Colonic mucosa (tissue), 4 donors: Measurements from ENCODE around the gene RAB27B. TPM values are rescaled to one million over a fixed set of nuclear protein-coding genes. Genes with fewer than 3 reads are reported as not detected.

Experiments
- DNase-seq: peaks from one replicate; pipeline ENCODE4 v3.0.0-alpha.2; 2020
- H3K27ac ChIP-seq: fragments of 200-600 bp; one replicate; pipeline ENCODE4 v1.8.0; 2021
- H3K27me3 ChIP-seq: fragments of 200-600 bp; one replicate; pipeline ENCODE4 v1.8.0; 2021
- H3K36me3 ChIP-seq: fragments of 200-600 bp; one replicate; pipeline ENCODE4 v1.8.0; 2021
- H3K4me1 ChIP-seq: fragments of 200-600 bp; one replicate; pipeline ENCODE4 v1.8.0; 2021; ENCODE audit warnings: mild to moderate bottlenecking
- H3K4me3 ChIP-seq: fragments of 200-600 bp; one replicate; pipeline ENCODE4 v1.8.0; 2021
- H3K9ac ChIP-seq, 2 donors: one replicate each; pipeline ENCODE4 v1.7.0; 2013; ENCODE audit warnings: control low read depth in 2 of 2, low read depth in 2 of 2, low read length in 2 of 2
- H3K9me3 ChIP-seq: fragments of 200-600 bp; one replicate; pipeline ENCODE4 v1.8.0; 2021
- CTCF ChIP-seq: fragments of 200-600 bp; IDR thresholded peaks from one replicate; pipeline ENCODE4 v1.8.0; 2022; ENCODE audit warnings: antibody characterized with exemption, mild to moderate bottlenecking
- intact Hi-C: fragments of 100-400 bp; cut with DNase I; formaldehyde crosslinking; loops from one replicate; pipeline ENCODE4 v1.14.1; 2022
- total RNA-seq, 2 donors: library from RNA; stranded (reverse); fragmentation: NEBNext Ultra II Directional in 1 of 2; extraction: Animal tissue kit (Norgen Biotek cat#: 25700) in 1 of 2; gene quantifications; one replicate each; pipeline ENCODE4 v1.2.1, GENCODE V29; 2021
- donor health status: healthy.
- donor health status: DM: no; HTN: no; CAD: no.
- donor health status: DM: no; HTN: no; CAD: no.

The RAB27B gene
- total RNA-seq, 2 donors from 2014 or later: 8.9 to 12.5 TPM

- Histone ChIP-seq H3K4me3 (no peak overlapping the region), H3K36me3 (no peaks in the 10 kb centered on the region), H3K9ac (no peak overlapping the region), H3K27ac (no peak overlapping the region), H3K27me3 (no peaks in the 10 kb centered on the region), H3K4me1 (no peaks in the 10 kb centered on the region), H3K9me3 (no peaks in the 10 kb centered on the region)
- intact Hi-C loops: no loop called here
- no peak for TF ChIP-seq CTCF
- no peak for DNase-seq
Measured at GRCh38 chr18:54911551-54911950, 83.3 kb downstream of the RAB27B start.

DNA sequence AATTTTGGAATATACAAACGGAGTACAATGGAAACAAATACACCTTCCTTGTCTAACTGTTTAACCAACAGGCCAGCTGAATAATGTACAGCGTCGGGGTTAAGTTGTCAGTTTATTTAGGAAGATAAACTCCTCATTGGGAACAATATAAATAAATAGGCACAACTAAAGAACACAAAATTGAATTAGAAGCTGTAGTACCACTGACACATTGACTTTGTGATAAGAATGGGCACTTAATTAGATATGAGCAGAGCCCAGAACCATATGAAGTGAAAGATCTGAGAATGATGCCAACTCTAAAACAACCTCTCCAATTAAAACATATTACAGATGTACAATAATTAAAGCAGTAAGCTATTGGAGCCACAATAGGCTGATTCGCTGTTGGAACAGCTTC lies 86.5 kb downstream of the RAB27B start:
- H3K4me3 ChIP-seq: no peak overlapping the region
- no peaks in the 10 kb centered on the region for H3K9me3 ChIP-seq
- no peaks in the 10 kb centered on the region for H3K4me1 ChIP-seq
- no peak overlapping the region for H3K27ac ChIP-seq
- DNase-seq: no peak
- H3K9ac ChIP-seq: no peak overlapping the region
- no peaks in the 10 kb centered on the region for H3K36me3 ChIP-seq
- no peak for TF ChIP-seq CTCF
- no peaks in the 10 kb centered on the region for H3K27me3 ChIP-seq
- intact Hi-C loops: no loop called here

- intact Hi-C loops: no loop called here
- Histone ChIP-seq H3K9ac (no peak overlapping the region), H3K27ac (no peak overlapping the region), H3K4me3 (no peak overlapping the region), H3K9me3 (no peaks in the 10 kb centered on the region), H3K36me3 (no peaks in the 10 kb centered on the region), H3K27me3 (no peaks in the 10 kb centered on the region), H3K4me1 (no peaks in the 10 kb centered on the region)
- TF ChIP-seq CTCF: no peak
- no peak for DNase-seq
Measured at GRCh38 chr18:54916507-54916906, 88.2 kb downstream of the RAB27B start.

DNA sequence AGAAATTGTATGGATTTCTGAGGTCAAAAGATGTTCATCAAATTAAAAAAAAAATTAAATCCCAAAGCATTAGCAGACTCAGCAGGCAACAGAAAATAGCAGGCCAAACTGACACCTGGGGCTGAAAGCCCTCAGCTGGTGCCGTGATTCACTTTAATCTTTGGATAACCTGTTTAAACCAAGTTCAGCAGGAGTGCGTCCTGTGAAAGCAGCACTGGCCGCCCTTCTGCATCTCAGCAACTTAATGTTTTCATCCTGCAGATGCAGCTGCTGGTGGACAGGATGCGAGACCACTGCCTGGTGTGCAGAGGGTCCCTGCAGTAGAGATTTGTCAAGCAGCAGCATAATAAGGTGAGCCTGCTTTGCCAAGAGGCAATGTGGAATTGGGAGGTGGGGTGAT lies 89.8 kb downstream of the RAB27B start:
- no peaks in the 10 kb centered on the region for H3K4me1 ChIP-seq
- no peaks in the 10 kb centered on the region for H3K9me3 ChIP-seq
- H3K27me3 ChIP-seq: no peaks in the 10 kb centered on the region
- DNase-seq: no peak
- no peak for TF ChIP-seq CTCF
- intact Hi-C loops: no loop called here
- no peaks in the 10 kb centered on the region for H3K36me3 ChIP-seq
- H3K27ac ChIP-seq: no peak overlapping the region
- H3K4me3 ChIP-seq: no peak overlapping the region
- H3K9ac ChIP-seq: no peak overlapping the region

DNA sequence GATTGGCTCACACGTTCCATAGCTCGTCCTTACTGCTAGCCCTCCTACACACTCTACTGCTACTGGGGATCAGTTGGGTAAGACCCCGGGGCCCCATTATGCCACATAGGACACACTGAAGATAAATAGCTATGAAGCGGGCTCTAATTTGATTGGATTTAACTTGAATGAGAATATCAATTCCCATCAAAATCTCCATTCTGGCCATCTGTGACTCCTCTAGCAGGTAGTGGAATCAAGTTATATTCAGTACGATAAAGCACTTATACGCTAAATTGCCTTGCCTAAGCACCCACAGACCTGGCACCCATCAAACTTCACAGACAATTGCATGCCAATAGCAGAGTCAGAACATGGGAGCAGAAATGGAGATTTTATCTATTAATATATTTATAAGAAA lies 91.1 kb downstream of the RAB27B start:
- intact Hi-C loops: no loop called here
- no peaks in the 10 kb centered on the region for H3K4me1 ChIP-seq
- no peak overlapping the region for H3K27ac ChIP-seq
- H3K4me3 ChIP-seq: no peak overlapping the region
- H3K9ac ChIP-seq: no peak overlapping the region
- H3K9me3 ChIP-seq: no peaks in the 10 kb centered on the region
- no peaks in the 10 kb centered on the region for H3K36me3 ChIP-seq
- H3K27me3 ChIP-seq: no peaks in the 10 kb centered on the region
- TF ChIP-seq CTCF: no peak
- no peak for DNase-seq
